GM23338 (cell line): ENCODE results near the gene TAS2R10. TPM values are rescaled to one million over a fixed set of nuclear protein-coding genes. Genes with fewer than 3 reads are reported as not detected.

Experiments used
- ATAC-seq: fragments of 200-7000 bp; cut with Tn5 transposase; 3 replicates; pipeline ENCODE4 v1.9.1; 2020
- DNase-seq: peaks from one replicate; pipeline ENCODE4 v3.0.0-alpha.2; 2015; ENCODE audit warnings: low spot score
- H2AFZ ChIP-seq: fragments of 200-600 bp; sonication (generic); 2 replicates; pipeline ENCODE4 v1.8.0; 2016; ENCODE audit warnings: antibody characterized with exemption, mild to moderate bottlenecking, moderate library complexity
- H3F3A ChIP-seq: fragments of 200-600 bp; sonication (generic); replicated peaks from 2 replicates; pipeline ENCODE4 v1.8.0; 2017; ENCODE audit warnings: antibody characterized with exemption, mixed run types, low read depth
- H3K27ac ChIP-seq: fragments of 200-600 bp; sonication (generic); 2 replicates; pipeline ENCODE4 v1.6.1; 2016; ENCODE audit warnings: low read depth
- H3K27me3 ChIP-seq: fragments of 200-600 bp; sonication (generic); 2 replicates; pipeline ENCODE4 v1.8.0; 2016; ENCODE audit warnings: mild to moderate bottlenecking, mixed run types, moderate library complexity; ENCODE audit not compliant: insufficient read depth
- H3K36me3 ChIP-seq: fragments of 200-600 bp; sonication (generic); 2 replicates; pipeline ENCODE4 v1.8.0; 2016; ENCODE audit warnings: mild to moderate bottlenecking; ENCODE audit not compliant: insufficient read depth
- H3K4me1 ChIP-seq: fragments of 200-600 bp; sonication (generic); 2 replicates; pipeline ENCODE4 v1.8.0; 2016; ENCODE audit warnings: mild to moderate bottlenecking, moderate library complexity; ENCODE audit not compliant: insufficient read depth
- H3K4me2 ChIP-seq: fragments of 200-600 bp; sonication (generic); 2 replicates; pipeline ENCODE4 v1.7.1; 2017; ENCODE audit warnings: mixed run types
- H3K4me3 ChIP-seq: fragments of 200-600 bp; sonication (generic); 2 replicates; pipeline ENCODE4 v1.6.1; 2016; ENCODE audit warnings: mixed run types
- H3K79me2 ChIP-seq: fragments of 200-600 bp; sonication (generic); replicated peaks from 2 replicates; pipeline ENCODE4 v1.8.0; 2017; ENCODE audit warnings: mild to moderate bottlenecking; ENCODE audit not compliant: insufficient read depth
- H3K9me2 ChIP-seq: fragments of 200-600 bp; sonication (generic); 2 replicates; pipeline ENCODE4 v1.8.0; 2017; ENCODE audit not compliant: insufficient read depth
- H4K20me1 ChIP-seq: fragments of 200-600 bp; sonication (generic); replicated peaks from 2 replicates; pipeline ENCODE4 v1.8.0; 2017; ENCODE audit warnings: mild to moderate bottlenecking; ENCODE audit not compliant: insufficient read depth
- H3K27ac Mint-ChIP-seq: 2 replicates; pipeline ENCODE4 v1.8.0; 2020; ENCODE audit warnings: inconsistent platforms, mild to moderate bottlenecking, moderate library complexity, mixed read lengths
- H3K27me3 Mint-ChIP-seq: 3 replicates; pipeline ENCODE4 v1.8.0; 2022; ENCODE audit warnings: low read depth, mild to moderate bottlenecking, moderate library complexity, mixed read lengths, inconsistent platforms; ENCODE audit not compliant: insufficient read depth, poor library complexity
- H3K36me3 Mint-ChIP-seq: 3 replicates; pipeline ENCODE4 v1.8.0; 2021; ENCODE audit warnings: low read depth, mild to moderate bottlenecking, inconsistent platforms, moderate library complexity, mixed read lengths
- H3K4me1 Mint-ChIP-seq: 3 replicates; pipeline ENCODE4 v1.8.0; 2020; ENCODE audit warnings: mild to moderate bottlenecking, inconsistent platforms, mixed read lengths
- H3K4me3 Mint-ChIP-seq: 3 replicates; pipeline ENCODE4 v1.8.0; 2021; ENCODE audit warnings: moderate library complexity, mild to moderate bottlenecking, inconsistent platforms, mixed read lengths
- H3K9me3 Mint-ChIP-seq: 3 replicates; pipeline ENCODE4 v1.8.0; 2020; ENCODE audit warnings: moderate library complexity, mild to moderate bottlenecking, inconsistent platforms, mixed read lengths
- CREB1 ChIP-seq: fragments of 250-450 bp; sonication (Bioruptor Pico); IDR thresholded peaks from 2 replicates; pipeline ENCODE4 v1.5.0; 2020; ENCODE audit warnings: low read depth, mild to moderate bottlenecking, moderate library complexity
- EZH2 ChIP-seq: fragments of 200-600 bp; sonication (generic); IDR thresholded peaks from one replicate; pipeline ENCODE4 v1.8.0; 2017; ENCODE audit warnings: antibody characterized with exemption, mild to moderate bottlenecking, low read depth; ENCODE audit not compliant: unreplicated experiment
- EZH2phosphoT487 ChIP-seq: fragments of 200-600 bp; sonication (generic); IDR thresholded peaks from one replicate; pipeline ENCODE4 v1.8.1; 2018; ENCODE audit warnings: antibody characterized with exemption; ENCODE audit not compliant: unreplicated experiment
- JUNB ChIP-seq: IDR thresholded peaks from one replicate; pipeline ENCODE4 v1.6.1; 2016; ENCODE audit warnings: antibody characterized with exemption; ENCODE audit not compliant: unreplicated experiment
- NANOG ChIP-seq: IDR thresholded peaks from 2 replicates; pipeline ENCODE4 v1.6.1; 2016; ENCODE audit warnings: antibody characterized with exemption, borderline replicate concordance
- POLR2AphosphoS5 ChIP-seq: IDR thresholded peaks from 2 replicates; pipeline ENCODE4 v1.6.1; 2016; ENCODE audit warnings: antibody characterized with exemption, low read depth
- STAT1 ChIP-seq: IDR thresholded peaks from one replicate; pipeline ENCODE4 v1.6.1; 2016; ENCODE audit warnings: antibody characterized with exemption; ENCODE audit not compliant: unreplicated experiment
- ZNF114 ChIP-seq: fragments of 250-450 bp; sonication (Bioruptor Pico); IDR thresholded peaks from 2 replicates; pipeline ENCODE4 v1.5.0; 2020; ENCODE audit warnings: mild to moderate bottlenecking, moderate library complexity
- ZNF331 ChIP-seq: fragments of 250-450 bp; sonication (Bioruptor Pico); IDR thresholded peaks from 2 replicates; pipeline ENCODE4 v1.5.0; 2020; ENCODE audit warnings: low read depth, mild to moderate bottlenecking, moderate library complexity
- polyA plus RNA-seq: library from polyadenylated mRNA; unstranded; fragments of >200 nt; fragmentation: Nextera tagmentation; extraction: Ambion mirVana; gene quantifications from 2 replicates; pipeline ENCODE4 v1.2.1, GENCODE V29; 2016
- total RNA-seq: library from RNA; depleted of rRNA; stranded (reverse); fragments of >200 nt; shearing (Covaris generic); gene quantifications from 2 replicates; pipeline ENCODE4 v1.2.3, GENCODE V29; 2014
- TF ChIP-seq, protein P1 (sequence below), 2 experiments: fragments of 200-600 bp in 1 of 2; sonication (generic) in 1 of 2; conservative IDR thresholded peaks; 2 replicates each; pipeline versions ENCODE4 v1.5.1 to v1.6.1; 2016 to 2017; ENCODE audit warnings: antibody characterized with exemption in 2 of 2, low read depth in 2 of 2, mild to moderate bottlenecking in 2 of 2, moderate library complexity in 1 of 2
- TF ChIP-seq, protein P2 (sequence below): IDR thresholded peaks from 2 replicates; pipeline ENCODE4 v1.6.1; 2016; ENCODE audit warnings: antibody characterized with exemption
- TF ChIP-seq, protein P3 (sequence below): IDR thresholded peaks from one replicate; pipeline ENCODE4 v1.6.1; 2018; ENCODE audit warnings: antibody characterized with exemption; ENCODE audit not compliant: unreplicated experiment
- TF ChIP-seq, protein P4 (sequence below): fragments of 250-450 bp; sonication (Bioruptor Pico); IDR thresholded peaks from 2 replicates; pipeline ENCODE4 v1.5.0; 2020; ENCODE audit warnings: mild to moderate bottlenecking, moderate library complexity

TAS2R10 gene
- total and polyA plus RNA-seq, 2 experiments from 2014 or later = 0.66 to 1.1 TPM

DNA sequence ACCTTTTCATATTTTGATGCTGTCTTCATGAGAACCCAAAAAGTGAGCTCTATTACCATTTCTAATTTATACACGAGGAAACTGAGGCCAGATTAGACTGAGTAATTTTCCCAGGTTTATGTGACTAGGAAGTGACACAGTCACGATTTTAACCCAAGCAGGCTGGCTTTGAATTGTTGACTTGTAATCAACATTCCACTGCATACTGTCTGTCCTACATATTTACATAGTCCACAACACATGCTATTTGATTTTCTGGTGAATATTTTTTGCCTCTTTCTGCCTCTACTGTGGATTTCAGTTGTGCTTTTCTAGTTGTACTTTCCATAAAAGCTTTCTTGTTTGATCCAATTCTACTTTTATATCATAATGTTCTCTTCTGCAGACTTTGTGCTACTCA, 31.9 kb downstream of the TAS2R10 start:
- Histone ChIP-seq H3K9me2 (peaks cover 3% of the 10 kb centered on the region; the same call in 1 of the 2 replicates), H3K4me2 (no peak overlapping the region), H3K36me3 (no peaks in the 10 kb centered on the region), H3K27me3 (no peaks in the 10 kb centered on the region), H4K20me1 (no peaks in the 10 kb centered on the region), H3K4me3 (no peak overlapping the region), H3K79me2 (no peaks in the 10 kb centered on the region), H3F3A (no peaks in the 10 kb centered on the region), H3K27ac (no peak overlapping the region), H2AFZ (no peak overlapping the region), H3K4me1 (peaks cover 6% of the 10 kb centered on the region; the same call in 1 of the 2 replicates)
- no peak for ATAC-seq
- peaks cover 2% of the 10 kb centered on the region for H3K27me3 Mint-ChIP-seq
- no peak for DNase-seq
- peaks cover 4% of the 10 kb centered on the region; the same call in 2 of the 3 replicates for H3K4me1 Mint-ChIP-seq
- TF ChIP-seq, protein P1, sequence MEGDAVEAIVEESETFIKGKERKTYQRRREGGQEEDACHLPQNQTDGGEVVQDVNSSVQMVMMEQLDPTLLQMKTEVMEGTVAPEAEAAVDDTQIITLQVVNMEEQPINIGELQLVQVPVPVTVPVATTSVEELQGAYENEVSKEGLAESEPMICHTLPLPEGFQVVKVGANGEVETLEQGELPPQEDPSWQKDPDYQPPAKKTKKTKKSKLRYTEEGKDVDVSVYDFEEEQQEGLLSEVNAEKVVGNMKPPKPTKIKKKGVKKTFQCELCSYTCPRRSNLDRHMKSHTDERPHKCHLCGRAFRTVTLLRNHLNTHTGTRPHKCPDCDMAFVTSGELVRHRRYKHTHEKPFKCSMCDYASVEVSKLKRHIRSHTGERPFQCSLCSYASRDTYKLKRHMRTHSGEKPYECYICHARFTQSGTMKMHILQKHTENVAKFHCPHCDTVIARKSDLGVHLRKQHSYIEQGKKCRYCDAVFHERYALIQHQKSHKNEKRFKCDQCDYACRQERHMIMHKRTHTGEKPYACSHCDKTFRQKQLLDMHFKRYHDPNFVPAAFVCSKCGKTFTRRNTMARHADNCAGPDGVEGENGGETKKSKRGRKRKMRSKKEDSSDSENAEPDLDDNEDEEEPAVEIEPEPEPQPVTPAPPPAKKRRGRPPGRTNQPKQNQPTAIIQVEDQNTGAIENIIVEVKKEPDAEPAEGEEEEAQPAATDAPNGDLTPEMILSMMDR (conservative IDR thresholded peaks at IDR 0.05; ENCODE audit: low read depth in 2 of 2) = no peak
- TF ChIP-seq EZH2phosphoT487 = no peak
- TF ChIP-seq, protein P2, sequence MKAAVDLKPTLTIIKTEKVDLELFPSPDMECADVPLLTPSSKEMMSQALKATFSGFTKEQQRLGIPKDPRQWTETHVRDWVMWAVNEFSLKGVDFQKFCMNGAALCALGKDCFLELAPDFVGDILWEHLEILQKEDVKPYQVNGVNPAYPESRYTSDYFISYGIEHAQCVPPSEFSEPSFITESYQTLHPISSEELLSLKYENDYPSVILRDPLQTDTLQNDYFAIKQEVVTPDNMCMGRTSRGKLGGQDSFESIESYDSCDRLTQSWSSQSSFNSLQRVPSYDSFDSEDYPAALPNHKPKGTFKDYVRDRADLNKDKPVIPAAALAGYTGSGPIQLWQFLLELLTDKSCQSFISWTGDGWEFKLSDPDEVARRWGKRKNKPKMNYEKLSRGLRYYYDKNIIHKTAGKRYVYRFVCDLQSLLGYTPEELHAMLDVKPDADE = no peak
- TF ChIP-seq, protein P3, sequence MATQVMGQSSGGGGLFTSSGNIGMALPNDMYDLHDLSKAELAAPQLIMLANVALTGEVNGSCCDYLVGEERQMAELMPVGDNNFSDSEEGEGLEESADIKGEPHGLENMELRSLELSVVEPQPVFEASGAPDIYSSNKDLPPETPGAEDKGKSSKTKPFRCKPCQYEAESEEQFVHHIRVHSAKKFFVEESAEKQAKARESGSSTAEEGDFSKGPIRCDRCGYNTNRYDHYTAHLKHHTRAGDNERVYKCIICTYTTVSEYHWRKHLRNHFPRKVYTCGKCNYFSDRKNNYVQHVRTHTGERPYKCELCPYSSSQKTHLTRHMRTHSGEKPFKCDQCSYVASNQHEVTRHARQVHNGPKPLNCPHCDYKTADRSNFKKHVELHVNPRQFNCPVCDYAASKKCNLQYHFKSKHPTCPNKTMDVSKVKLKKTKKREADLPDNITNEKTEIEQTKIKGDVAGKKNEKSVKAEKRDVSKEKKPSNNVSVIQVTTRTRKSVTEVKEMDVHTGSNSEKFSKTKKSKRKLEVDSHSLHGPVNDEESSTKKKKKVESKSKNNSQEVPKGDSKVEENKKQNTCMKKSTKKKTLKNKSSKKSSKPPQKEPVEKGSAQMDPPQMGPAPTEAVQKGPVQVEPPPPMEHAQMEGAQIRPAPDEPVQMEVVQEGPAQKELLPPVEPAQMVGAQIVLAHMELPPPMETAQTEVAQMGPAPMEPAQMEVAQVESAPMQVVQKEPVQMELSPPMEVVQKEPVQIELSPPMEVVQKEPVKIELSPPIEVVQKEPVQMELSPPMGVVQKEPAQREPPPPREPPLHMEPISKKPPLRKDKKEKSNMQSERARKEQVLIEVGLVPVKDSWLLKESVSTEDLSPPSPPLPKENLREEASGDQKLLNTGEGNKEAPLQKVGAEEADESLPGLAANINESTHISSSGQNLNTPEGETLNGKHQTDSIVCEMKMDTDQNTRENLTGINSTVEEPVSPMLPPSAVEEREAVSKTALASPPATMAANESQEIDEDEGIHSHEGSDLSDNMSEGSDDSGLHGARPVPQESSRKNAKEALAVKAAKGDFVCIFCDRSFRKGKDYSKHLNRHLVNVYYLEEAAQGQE = no peak
- no peak for TF ChIP-seq NANOG
- no peak for TF ChIP-seq STAT1
- no peak for TF ChIP-seq EZH2
- TF ChIP-seq ZNF114 (CRISPR knock-in tag) = no peak
- no peak for TF ChIP-seq JUNB
- TF ChIP-seq POLR2AphosphoS5 = no peak
- no peak for TF ChIP-seq CREB1
- TF ChIP-seq, protein P4, sequence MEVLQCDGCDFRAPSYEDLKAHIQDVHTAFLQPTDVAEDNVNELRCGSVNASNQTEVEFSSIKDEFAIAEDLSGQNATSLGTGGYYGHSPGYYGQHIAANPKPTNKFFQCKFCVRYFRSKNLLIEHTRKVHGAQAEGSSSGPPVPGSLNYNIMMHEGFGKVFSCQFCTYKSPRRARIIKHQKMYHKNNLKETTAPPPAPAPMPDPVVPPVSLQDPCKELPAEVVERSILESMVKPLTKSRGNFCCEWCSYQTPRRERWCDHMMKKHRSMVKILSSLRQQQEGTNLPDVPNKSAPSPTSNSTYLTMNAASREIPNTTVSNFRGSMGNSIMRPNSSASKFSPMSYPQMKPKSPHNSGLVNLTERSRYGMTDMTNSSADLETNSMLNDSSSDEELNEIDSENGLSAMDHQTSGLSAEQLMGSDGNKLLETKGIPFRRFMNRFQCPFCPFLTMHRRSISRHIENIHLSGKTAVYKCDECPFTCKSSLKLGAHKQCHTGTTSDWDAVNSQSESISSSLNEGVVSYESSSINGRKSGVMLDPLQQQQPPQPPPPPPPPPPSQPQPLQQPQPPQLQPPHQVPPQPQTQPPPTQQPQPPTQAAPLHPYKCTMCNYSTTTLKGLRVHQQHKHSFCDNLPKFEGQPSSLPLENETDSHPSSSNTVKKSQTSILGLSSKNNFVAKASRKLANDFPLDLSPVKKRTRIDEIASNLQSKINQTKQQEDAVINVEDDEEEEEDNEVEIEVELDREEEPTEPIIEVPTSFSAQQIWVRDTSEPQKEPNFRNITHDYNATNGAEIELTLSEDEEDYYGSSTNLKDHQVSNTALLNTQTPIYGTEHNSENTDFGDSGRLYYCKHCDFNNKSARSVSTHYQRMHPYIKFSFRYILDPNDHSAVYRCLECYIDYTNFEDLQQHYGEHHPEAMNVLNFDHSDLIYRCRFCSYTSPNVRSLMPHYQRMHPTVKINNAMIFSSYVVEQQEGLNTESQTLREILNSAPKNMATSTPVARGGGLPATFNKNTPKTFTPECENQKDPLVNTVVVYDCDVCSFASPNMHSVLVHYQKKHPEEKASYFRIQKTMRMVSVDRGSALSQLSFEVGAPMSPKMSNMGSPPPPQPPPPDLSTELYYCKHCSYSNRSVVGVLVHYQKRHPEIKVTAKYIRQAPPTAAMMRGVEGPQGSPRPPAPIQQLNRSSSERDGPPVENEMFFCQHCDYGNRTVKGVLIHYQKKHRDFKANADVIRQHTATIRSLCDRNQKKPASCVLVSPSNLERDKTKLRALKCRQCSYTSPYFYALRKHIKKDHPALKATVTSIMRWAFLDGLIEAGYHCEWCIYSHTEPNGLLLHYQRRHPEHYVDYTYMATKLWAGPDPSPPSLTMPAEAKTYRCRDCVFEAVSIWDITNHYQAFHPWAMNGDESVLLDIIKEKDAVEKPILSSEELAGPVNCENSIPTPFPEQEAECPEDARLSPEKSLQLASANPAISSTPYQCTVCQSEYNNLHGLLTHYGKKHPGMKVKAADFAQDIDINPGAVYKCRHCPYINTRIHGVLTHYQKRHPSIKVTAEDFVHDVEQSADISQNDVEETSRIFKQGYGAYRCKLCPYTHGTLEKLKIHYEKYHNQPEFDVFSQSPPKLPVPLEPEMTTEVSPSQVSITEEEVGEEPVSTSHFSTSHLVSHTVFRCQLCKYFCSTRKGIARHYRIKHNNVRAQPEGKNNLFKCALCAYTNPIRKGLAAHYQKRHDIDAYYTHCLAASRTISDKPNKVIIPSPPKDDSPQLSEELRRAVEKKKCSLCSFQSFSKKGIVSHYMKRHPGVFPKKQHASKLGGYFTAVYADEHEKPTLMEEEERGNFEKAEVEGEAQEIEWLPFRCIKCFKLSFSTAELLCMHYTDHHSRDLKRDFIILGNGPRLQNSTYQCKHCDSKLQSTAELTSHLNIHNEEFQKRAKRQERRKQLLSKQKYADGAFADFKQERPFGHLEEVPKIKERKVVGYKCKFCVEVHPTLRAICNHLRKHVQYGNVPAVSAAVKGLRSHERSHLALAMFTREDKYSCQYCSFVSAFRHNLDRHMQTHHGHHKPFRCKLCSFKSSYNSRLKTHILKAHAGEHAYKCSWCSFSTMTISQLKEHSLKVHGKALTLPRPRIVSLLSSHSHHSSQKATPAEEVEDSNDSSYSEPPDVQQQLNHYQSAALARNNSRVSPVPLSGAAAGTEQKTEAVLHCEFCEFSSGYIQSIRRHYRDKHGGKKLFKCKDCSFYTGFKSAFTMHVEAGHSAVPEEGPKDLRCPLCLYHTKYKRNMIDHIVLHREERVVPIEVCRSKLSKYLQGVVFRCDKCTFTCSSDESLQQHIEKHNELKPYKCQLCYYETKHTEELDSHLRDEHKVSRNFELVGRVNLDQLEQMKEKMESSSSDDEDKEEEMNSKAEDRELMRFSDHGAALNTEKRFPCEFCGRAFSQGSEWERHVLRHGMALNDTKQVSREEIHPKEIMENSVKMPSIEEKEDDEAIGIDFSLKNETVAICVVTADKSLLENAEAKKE (CRISPR knock-in tag) = no peak
- TF ChIP-seq ZNF331 = no peak
- H3K9me3 Mint-ChIP-seq = peaks cover 6% of the 10 kb centered on the region; the same call in 1 of the 3 replicates
- no peak overlapping the region for H3K27ac Mint-ChIP-seq
- no peak overlapping the region for H3K4me3 Mint-ChIP-seq
- H3K36me3 Mint-ChIP-seq = no peaks in the 10 kb centered on the region
